ENCODE data around the gene MRPS18A. TPM values are rescaled to one million over a fixed set of nuclear protein-coding genes. Genes with fewer than 3 reads are reported as not detected.

The MRPS18A gene
- total and polyA plus RNA-seq, 2 donors (not counting 1 experiment from before 2014, with no cell fraction given), result 39.6 to 46.3 TPM

- intact Hi-C loops (cut with micrococcal nuclease), result no loop called here
- H4K20me1 ChIP-seq (ENCODE audit: control insufficient read depth, insufficient read depth, low read length, poor library complexity, severe bottlenecking), result no peaks in the 10 kb centered on the region
- H3K4me1 Mint-ChIP-seq, result no peaks in the 10 kb centered on the region
- no peaks in the 10 kb centered on the region for H3K4me1 ChIP-seq (ENCODE audit: control insufficient read depth in 2 of 2, insufficient read depth in 2 of 2, low read length in 2 of 2)
- no peak overlapping the region for H3K27ac Mint-ChIP-seq
- no peaks in the 10 kb centered on the region for H3K9me3 ChIP-seq (ENCODE audit: control extremely low read depth in 1 of 3, control insufficient read depth in 2 of 3, insufficient read depth in 1 of 3, low read length in 2 of 3)
- H3K27ac ChIP-seq (ENCODE audit: low read length in 2 of 2), result no peak overlapping the region
- no peak overlapping the region for H3K9ac ChIP-seq (ENCODE audit: low read length)
- peaks cover 16% of the 10 kb centered on the region for H3K27me3 Mint-ChIP-seq
- no peak overlapping the region for H3K4me3 Mint-ChIP-seq
- peaks cover 0 to 17% (median 0%) of the 10 kb centered on the region in 4 experiments for H3K27me3 ChIP-seq (replicated peaks in 1 of 4; ENCODE audit: control extremely low read depth in 1 of 4, control insufficient read depth in 3 of 4, insufficient read depth in 4 of 4, low read length in 3 of 4)
- H3K36me3 ChIP-seq (replicated peaks in 1 of 2; ENCODE audit: control extremely low read depth in 1 of 2, control insufficient read depth in 1 of 2, extremely low read depth in 1 of 2, insufficient read depth in 2 of 2, low read length in 1 of 2), result no peaks in the 10 kb centered on the region
- H2AFZ ChIP-seq (ENCODE audit: insufficient read depth, low read depth, low read length, poor library complexity, severe bottlenecking), result no peak overlapping the region
- no peak overlapping the region for H3K4me2 ChIP-seq (replicated peaks; ENCODE audit: low read depth, low read length, poor library complexity, severe bottlenecking)
- CTCF ChIA-PET, result interaction anchor here (1.5 kb wide), 1 partner anchor 8 kb away, joined by 4 read pairs; no protein-coding TSS in a partner anchor
- H3K9me3 Mint-ChIP-seq (ENCODE audit: insufficient read depth), result no peaks in the 10 kb centered on the region
- DNase-seq, result no peak
- no peak overlapping the region for H3K4me3 ChIP-seq (ENCODE audit: control extremely low read depth in 1 of 5, extremely low read depth in 1 of 5, insufficient read depth in 1 of 5, low read depth in 2 of 5, low read length in 4 of 5)
- no peak for ATAC-seq (ENCODE audit: low read depth)
- no peaks in the 10 kb centered on the region for H3K79me2 ChIP-seq (ENCODE audit: control insufficient read depth, insufficient read depth, low read length)
- POLR2A ChIA-PET, result no interaction called here
- WGBS (ENCODE audit: insufficient coverage), result 85% methylated on average over 4 of the region's 9 CpGs
- TF ChIP-seq, protein P1, sequence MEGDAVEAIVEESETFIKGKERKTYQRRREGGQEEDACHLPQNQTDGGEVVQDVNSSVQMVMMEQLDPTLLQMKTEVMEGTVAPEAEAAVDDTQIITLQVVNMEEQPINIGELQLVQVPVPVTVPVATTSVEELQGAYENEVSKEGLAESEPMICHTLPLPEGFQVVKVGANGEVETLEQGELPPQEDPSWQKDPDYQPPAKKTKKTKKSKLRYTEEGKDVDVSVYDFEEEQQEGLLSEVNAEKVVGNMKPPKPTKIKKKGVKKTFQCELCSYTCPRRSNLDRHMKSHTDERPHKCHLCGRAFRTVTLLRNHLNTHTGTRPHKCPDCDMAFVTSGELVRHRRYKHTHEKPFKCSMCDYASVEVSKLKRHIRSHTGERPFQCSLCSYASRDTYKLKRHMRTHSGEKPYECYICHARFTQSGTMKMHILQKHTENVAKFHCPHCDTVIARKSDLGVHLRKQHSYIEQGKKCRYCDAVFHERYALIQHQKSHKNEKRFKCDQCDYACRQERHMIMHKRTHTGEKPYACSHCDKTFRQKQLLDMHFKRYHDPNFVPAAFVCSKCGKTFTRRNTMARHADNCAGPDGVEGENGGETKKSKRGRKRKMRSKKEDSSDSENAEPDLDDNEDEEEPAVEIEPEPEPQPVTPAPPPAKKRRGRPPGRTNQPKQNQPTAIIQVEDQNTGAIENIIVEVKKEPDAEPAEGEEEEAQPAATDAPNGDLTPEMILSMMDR (IDR thresholded peaks at IDR 0.05), result no peak
- TF ChIP-seq EZH2 (IDR thresholded peaks at IDR 0.05; ENCODE audit: borderline replicate concordance, insufficient read depth, low read depth, low read length, poor library complexity, severe bottlenecking), result no peak
Observed at GRCh38 chr6:43695215-43695966, 7.8 kb upstream of the MRPS18A start.

DNA sequence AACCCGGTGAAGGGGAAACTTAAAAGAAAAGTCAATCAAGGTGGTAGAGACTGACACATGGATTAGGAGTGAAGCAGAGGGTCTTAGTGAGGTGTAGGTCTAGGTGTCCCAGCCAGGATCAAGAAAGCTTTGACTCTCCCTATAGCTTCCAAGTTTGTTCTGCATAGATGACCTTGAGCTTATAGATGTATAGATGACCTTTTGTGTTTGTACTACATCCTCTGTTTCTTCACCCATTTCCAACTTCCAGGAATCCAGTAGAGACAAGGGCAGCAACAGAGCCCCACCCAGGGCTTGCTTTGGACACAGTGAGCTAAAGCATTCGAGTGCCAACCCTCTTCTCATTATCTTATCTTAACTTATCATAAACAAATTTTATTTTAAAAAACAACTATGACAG lies 1.8 kb upstream of the MRPS18A start:
- no peaks in the 10 kb centered on the region for H3K27me3 ChIP-seq (replicated peaks in 1 of 4; ENCODE audit: control extremely low read depth in 1 of 4, control insufficient read depth in 3 of 4, insufficient read depth in 4 of 4, low read length in 3 of 4)
- peak overlapping the region; percentile 23 for H3K4me3 Mint-ChIP-seq
- H3K9me3 Mint-ChIP-seq (ENCODE audit: insufficient read depth), result no peaks in the 10 kb centered on the region
- H4K20me1 ChIP-seq (ENCODE audit: control insufficient read depth, insufficient read depth, low read length, poor library complexity, severe bottlenecking), result peaks cover 4% of the 10 kb centered on the region
- ChIA-PET CTCF (interaction anchor here (0.6 to 1.7 kb wide), 5 partner anchors 22 to 1388 kb away, joined by 3 to 8 read pairs (median 4); no protein-coding TSS in a partner anchor), POLR2A (interaction anchor here (1.0 kb wide), 1 partner anchor 30 kb away, joined by 3 read pairs; no protein-coding TSS in a partner anchor)
- H3K4me1 ChIP-seq (ENCODE audit: control insufficient read depth in 2 of 2, insufficient read depth in 2 of 2, low read length in 2 of 2), result peaks cover 23 to 29% of the 10 kb centered on the region in 2 donors
- H2AFZ ChIP-seq (ENCODE audit: insufficient read depth, low read depth, low read length, poor library complexity, severe bottlenecking), result no peak overlapping the region
- H3K27ac Mint-ChIP-seq, result no peak overlapping the region
- H3K4me2 ChIP-seq (replicated peaks; ENCODE audit: low read depth, low read length, poor library complexity, severe bottlenecking), result no peak overlapping the region
- no peak for DNase-seq
- 100% methylated on average over 1 of the region's 2 CpGs for WGBS (ENCODE audit: insufficient coverage)
- TF ChIP-seq, protein P1 (IDR thresholded peaks at IDR 0.05), result no peak
- no peak for TF ChIP-seq EZH2 (IDR thresholded peaks at IDR 0.05; ENCODE audit: borderline replicate concordance, insufficient read depth, low read depth, low read length, poor library complexity, severe bottlenecking)
- H3K9me3 ChIP-seq (ENCODE audit: control extremely low read depth in 1 of 3, control insufficient read depth in 2 of 3, insufficient read depth in 1 of 3, low read length in 2 of 3), result no peaks in the 10 kb centered on the region
- H3K4me3 ChIP-seq (ENCODE audit: control extremely low read depth in 1 of 5, extremely low read depth in 1 of 5, insufficient read depth in 1 of 5, low read depth in 2 of 5, low read length in 4 of 5), result no peak overlapping the region
- peaks cover 42% of the 10 kb centered on the region for H3K79me2 ChIP-seq (ENCODE audit: control insufficient read depth, insufficient read depth, low read length)
- peaks cover 0 to 2% of the 10 kb centered on the region in 2 experiments for H3K36me3 ChIP-seq (replicated peaks in 1 of 2; ENCODE audit: control extremely low read depth in 1 of 2, control insufficient read depth in 1 of 2, extremely low read depth in 1 of 2, insufficient read depth in 2 of 2, low read length in 1 of 2)
- intact Hi-C loops (cut with micrococcal nuclease), result loop anchor here (10.0 kb wide), 1 partner anchor 1475 kb away; the partner anchor contains the start of gene MRPS10
- H3K9ac ChIP-seq (ENCODE audit: low read length), result no peak overlapping the region
- H3K27me3 Mint-ChIP-seq, result no peaks in the 10 kb centered on the region
- H3K27ac ChIP-seq (ENCODE audit: low read length in 2 of 2), result no peak overlapping the region
- H3K4me1 Mint-ChIP-seq, result peaks cover 32% of the 10 kb centered on the region
- no peak for ATAC-seq (ENCODE audit: low read depth)

Measured in B cell (primary cell).